ENCODE measurements around the gene HDGFL3. TPM values are rescaled to one million over a fixed set of nuclear protein-coding genes. Genes with fewer than 3 reads are reported as not detected.
"Not testable (repeated sequence)": the region's sequence is repeated elsewhere in the genome, so short reads cannot be mapped to it uniquely, and the experiment has no call there.

The HDGFL3 gene
- total and polyA plus RNA-seq, 2 donors (not counting 1 experiment from before 2014, with no cell fraction given) = 43.1 to 59.1 TPM

- Histone ChIP-seq H3K4me1 (ENCODE audit: control insufficient read depth, extremely low read depth, insufficient read depth, low read length) (no peaks in the 10 kb centered on the region), H3K27me3 (ENCODE audit: control insufficient read depth, insufficient read depth, low read length) (no peaks in the 10 kb centered on the region), H3K4me3 (replicated peaks in 1 of 4; ENCODE audit: control extremely low read depth in 1 of 4, insufficient read depth in 1 of 4, low read depth in 3 of 4, low read length in 4 of 4) (no peak overlapping the region), H3K36me3 (ENCODE audit: control insufficient read depth, insufficient read depth, low read length) (no peaks in the 10 kb centered on the region), H4K20me1 (ENCODE audit: control insufficient read depth, extremely low read depth, insufficient read depth, low read length) (no peaks in the 10 kb centered on the region), H3K79me2 (ENCODE audit: control insufficient read depth, insufficient read depth, low read length) (no peaks in the 10 kb centered on the region), H2AFZ (ENCODE audit: low read length) (no peak overlapping the region), H3K9ac (ENCODE audit: insufficient read depth, low read length) (no peak overlapping the region), H3K4me2 (ENCODE audit: extremely low read depth, insufficient read depth, low read length) (no peak overlapping the region), H3K27ac (ENCODE audit: insufficient read depth, low read length) (no peak overlapping the region), H3K9me3 (ENCODE audit: control insufficient read depth, insufficient read depth, low read depth, low read length) (no peaks in the 10 kb centered on the region)
- TF ChIP-seq EZH2 (IDR thresholded peaks at IDR 0.05; ENCODE audit: low read length, missing control alignments) (no peak), CTCF (conservative IDR thresholded peaks at IDR 0.05 in 1 of 2, IDR thresholded peaks at IDR 0.05 in 1 of 2; ENCODE audit: low read depth in 1 of 2, low read length in 2 of 2) (no peak)
- no peak for DNase-seq (ENCODE audit: low read depth in 2 of 2)
Measured at GRCh38 chr15:83090465-83090864, 117.2 kb downstream of the HDGFL3 start.

GRCh38 chr15:83088876-83089275 is 118.7 kb downstream of the HDGFL3 start:
- DNase-seq (ENCODE audit: low read depth in 2 of 2) = no peak
- H3K36me3 ChIP-seq (ENCODE audit: control insufficient read depth, insufficient read depth, low read length) = no peaks in the 10 kb centered on the region
- no peak overlapping the region for H3K4me3 ChIP-seq (replicated peaks in 1 of 4; ENCODE audit: control extremely low read depth in 1 of 4, insufficient read depth in 1 of 4, low read depth in 3 of 4, low read length in 4 of 4)
- no peaks in the 10 kb centered on the region for H3K4me1 ChIP-seq (ENCODE audit: control insufficient read depth, extremely low read depth, insufficient read depth, low read length)
- no peaks in the 10 kb centered on the region for H4K20me1 ChIP-seq (ENCODE audit: control insufficient read depth, extremely low read depth, insufficient read depth, low read length)
- no peak overlapping the region for H3K4me2 ChIP-seq (ENCODE audit: extremely low read depth, insufficient read depth, low read length)
- H3K27ac ChIP-seq (ENCODE audit: insufficient read depth, low read length) = no peak overlapping the region
- H3K27me3 ChIP-seq (ENCODE audit: control insufficient read depth, insufficient read depth, low read length) = no peaks in the 10 kb centered on the region
- no peaks in the 10 kb centered on the region for H3K79me2 ChIP-seq (ENCODE audit: control insufficient read depth, insufficient read depth, low read length)
- no peaks in the 10 kb centered on the region for H3K9me3 ChIP-seq (ENCODE audit: control insufficient read depth, insufficient read depth, low read depth, low read length)
- no peak for TF ChIP-seq CTCF (conservative IDR thresholded peaks at IDR 0.05 in 1 of 2, IDR thresholded peaks at IDR 0.05 in 1 of 2; ENCODE audit: low read depth in 1 of 2, low read length in 2 of 2)
- no peak for TF ChIP-seq EZH2 (IDR thresholded peaks at IDR 0.05; ENCODE audit: low read length, missing control alignments)
- H2AFZ ChIP-seq (ENCODE audit: low read length) = no peak overlapping the region
- H3K9ac ChIP-seq (ENCODE audit: insufficient read depth, low read length) = no peak overlapping the region

- no peak for TF ChIP-seq CTCF (conservative IDR thresholded peaks at IDR 0.05 in 1 of 2, IDR thresholded peaks at IDR 0.05 in 1 of 2; ENCODE audit: low read depth in 1 of 2, low read length in 2 of 2)
- Histone ChIP-seq H3K9me3 (ENCODE audit: control insufficient read depth, insufficient read depth, low read depth, low read length) (no peaks in the 10 kb centered on the region), H2AFZ (ENCODE audit: low read length) (no peak overlapping the region), H3K9ac (ENCODE audit: insufficient read depth, low read length) (no peak overlapping the region), H3K27me3 (ENCODE audit: control insufficient read depth, insufficient read depth, low read length) (no peaks in the 10 kb centered on the region), H3K27ac (ENCODE audit: insufficient read depth, low read length) (no peak overlapping the region), H3K4me3 (replicated peaks in 1 of 4; ENCODE audit: control extremely low read depth in 1 of 4, insufficient read depth in 1 of 4, low read depth in 3 of 4, low read length in 4 of 4) (no peak overlapping the region), H3K36me3 (ENCODE audit: control insufficient read depth, insufficient read depth, low read length) (no peaks in the 10 kb centered on the region), H3K79me2 (ENCODE audit: control insufficient read depth, insufficient read depth, low read length) (no peaks in the 10 kb centered on the region), H3K4me1 (ENCODE audit: control insufficient read depth, extremely low read depth, insufficient read depth, low read length) (no peaks in the 10 kb centered on the region), H4K20me1 (ENCODE audit: control insufficient read depth, extremely low read depth, insufficient read depth, low read length) (no peaks in the 10 kb centered on the region), H3K4me2 (ENCODE audit: extremely low read depth, insufficient read depth, low read length) (no peak overlapping the region)
- DNase-seq (ENCODE audit: low read depth in 2 of 2) = no peak
Measured at GRCh38 chr15:83087576-83087975, 120.0 kb downstream of the HDGFL3 start.

GRCh38 chr15:83085864-83086552 is 121.6 kb downstream of the HDGFL3 start:
- H3K27ac ChIP-seq (ENCODE audit: insufficient read depth, low read length); H3K36me3 ChIP-seq (ENCODE audit: control insufficient read depth, insufficient read depth, low read length); DNase-seq (ENCODE audit: low read depth in 2 of 2); H3K9me3 ChIP-seq (ENCODE audit: control insufficient read depth, insufficient read depth, low read depth, low read length); H3K79me2 ChIP-seq (ENCODE audit: control insufficient read depth, insufficient read depth, low read length); H3K4me3 ChIP-seq (replicated peaks in 1 of 4; ENCODE audit: control extremely low read depth in 1 of 4, insufficient read depth in 1 of 4, low read depth in 3 of 4, low read length in 4 of 4); H3K27me3 ChIP-seq (ENCODE audit: control insufficient read depth, insufficient read depth, low read length); H2AFZ ChIP-seq (ENCODE audit: low read length); H3K4me1 ChIP-seq (ENCODE audit: control insufficient read depth, extremely low read depth, insufficient read depth, low read length); H3K9ac ChIP-seq (ENCODE audit: insufficient read depth, low read length); H3K4me2 ChIP-seq (ENCODE audit: extremely low read depth, insufficient read depth, low read length); H4K20me1 ChIP-seq (ENCODE audit: control insufficient read depth, extremely low read depth, insufficient read depth, low read length): not testable (repeated sequence)

GRCh38 chr15:83085461-83085860 is 122.2 kb downstream of the HDGFL3 start:
- not testable (repeated sequence) for H3K4me1 ChIP-seq (ENCODE audit: control insufficient read depth, extremely low read depth, insufficient read depth, low read length); H4K20me1 ChIP-seq (ENCODE audit: control insufficient read depth, extremely low read depth, insufficient read depth, low read length); H3K9ac ChIP-seq (ENCODE audit: insufficient read depth, low read length); H3K79me2 ChIP-seq (ENCODE audit: control insufficient read depth, insufficient read depth, low read length); H3K36me3 ChIP-seq (ENCODE audit: control insufficient read depth, insufficient read depth, low read length); H3K27me3 ChIP-seq (ENCODE audit: control insufficient read depth, insufficient read depth, low read length); H3K4me3 ChIP-seq (replicated peaks in 1 of 4; ENCODE audit: control extremely low read depth in 1 of 4, insufficient read depth in 1 of 4, low read depth in 3 of 4, low read length in 4 of 4); H3K27ac ChIP-seq (ENCODE audit: insufficient read depth, low read length); H2AFZ ChIP-seq (ENCODE audit: low read length); H3K4me2 ChIP-seq (ENCODE audit: extremely low read depth, insufficient read depth, low read length); DNase-seq (ENCODE audit: low read depth in 2 of 2); H3K9me3 ChIP-seq (ENCODE audit: control insufficient read depth, insufficient read depth, low read depth, low read length)

Data from fibroblast of lung (primary cell).